Measurements from ENCODE around the gene A2M.
"Not testable (repeated sequence)": the region's sequence is repeated elsewhere in the genome, so short reads cannot be mapped to it uniquely, and the experiment has no call there.

The A2M gene

GRCh38 chr12:9115731-9116559 is at the start of gene A2M:
Gene A2M (minus strand): TSS chr12:9115919. CDS start chr12:9115849, 70 bp downstream.
- no peak for DNase-seq

GRCh38 chr12:9163392-9163791 is 47.7 kb upstream of the A2M start:
- DNase-seq, result no peak

- no peak for DNase-seq
Measured at GRCh38 chr12:9156119-9156518, 40.4 kb upstream of the A2M start.

DNA sequence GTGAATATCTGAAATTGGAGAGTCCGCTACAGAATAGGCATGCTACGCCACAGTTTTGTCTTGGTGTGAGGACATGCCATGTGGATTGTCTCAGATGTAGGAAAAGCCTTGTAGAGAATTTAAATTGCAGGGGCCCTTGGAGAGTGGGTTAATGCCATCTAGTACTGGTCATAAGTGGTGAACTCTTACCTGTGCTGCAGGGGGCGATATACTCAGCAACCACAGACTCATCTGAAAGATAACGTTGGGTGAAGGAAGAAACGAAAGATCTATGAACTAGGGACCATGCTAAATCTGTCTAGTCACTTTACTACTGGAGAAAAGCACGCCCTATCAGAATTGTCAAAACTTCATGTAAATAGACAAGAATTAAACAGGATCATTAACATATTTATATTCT is 33.7 kb upstream of the A2M start:
- DNase-seq, result no peak

DNA sequence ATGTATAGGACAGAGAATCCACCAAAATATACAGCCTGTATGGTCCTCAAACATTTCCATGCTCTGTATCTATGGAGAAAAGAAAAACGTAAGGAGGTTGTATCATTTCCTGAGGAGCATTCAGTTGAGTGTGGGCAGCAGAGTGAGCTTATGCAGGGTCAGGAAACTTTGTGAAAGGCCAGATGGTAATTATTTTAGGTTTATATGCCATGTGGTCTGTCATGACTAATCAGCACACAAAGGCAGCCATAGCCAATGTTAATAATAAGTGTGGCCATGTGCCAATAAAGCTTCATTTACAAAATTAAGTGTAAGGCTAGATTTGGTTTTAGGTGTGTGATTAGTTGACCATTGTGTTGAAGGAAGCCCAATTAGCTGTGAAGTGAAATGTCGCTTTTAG is 33.2 kb upstream of the A2M start:
- no peak for DNase-seq

GRCh38 chr12:9147461-9147860 is 31.7 kb upstream of the A2M start:
- no peak for DNase-seq

- DNase-seq, result no peak
Measured at GRCh38 chr12:9144730-9145106, 29.0 kb upstream of the A2M start.

GRCh38 chr12:9143929-9144729 is 28.4 kb upstream of the A2M start:
- DNase-seq, result no peak

GRCh38 chr12:9143137-9143536 is 27.4 kb upstream of the A2M start:
- DNase-seq, result no peak

DNA sequence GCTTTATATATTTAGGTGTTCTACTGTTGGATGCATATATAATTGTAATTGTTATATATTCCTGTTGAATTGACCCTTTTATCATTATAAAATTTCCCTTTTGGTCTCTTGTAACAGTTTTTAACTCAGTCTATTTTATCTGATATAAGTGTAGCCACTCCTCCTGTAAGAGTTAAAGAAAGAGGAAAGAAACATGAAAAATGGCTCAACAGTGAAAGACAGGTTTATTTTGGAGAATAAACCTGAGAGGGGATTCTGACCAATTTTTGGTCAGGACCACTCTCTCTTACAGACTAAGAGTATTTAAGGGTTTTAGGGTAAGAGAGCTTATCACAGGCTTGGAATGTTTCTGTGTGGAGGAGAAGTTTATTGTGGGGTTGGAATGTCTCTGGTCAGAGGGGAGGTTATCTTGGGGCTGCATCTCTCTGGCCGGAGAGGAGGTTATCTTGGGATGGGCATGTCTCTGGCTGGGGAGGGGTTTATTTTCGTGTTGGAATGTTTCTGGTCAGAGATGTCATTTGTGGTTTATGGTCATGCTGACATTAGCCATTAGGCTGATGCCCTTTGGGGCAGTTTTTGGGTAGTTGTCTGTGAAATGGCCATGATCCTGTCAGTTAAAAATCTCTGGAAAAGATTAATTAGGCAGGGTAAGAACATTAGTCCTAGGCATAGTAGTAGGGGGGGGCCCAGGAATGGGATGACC is 24.0 kb upstream of the A2M start:
- not testable (repeated sequence) for DNase-seq

GRCh38 chr12:9135903-9136310 is 20.2 kb upstream of the A2M start:
- DNase-seq, result no peak

- DNase-seq, result no peak
Measured at GRCh38 chr12:9134981-9135628, 19.4 kb upstream of the A2M start.

DNA sequence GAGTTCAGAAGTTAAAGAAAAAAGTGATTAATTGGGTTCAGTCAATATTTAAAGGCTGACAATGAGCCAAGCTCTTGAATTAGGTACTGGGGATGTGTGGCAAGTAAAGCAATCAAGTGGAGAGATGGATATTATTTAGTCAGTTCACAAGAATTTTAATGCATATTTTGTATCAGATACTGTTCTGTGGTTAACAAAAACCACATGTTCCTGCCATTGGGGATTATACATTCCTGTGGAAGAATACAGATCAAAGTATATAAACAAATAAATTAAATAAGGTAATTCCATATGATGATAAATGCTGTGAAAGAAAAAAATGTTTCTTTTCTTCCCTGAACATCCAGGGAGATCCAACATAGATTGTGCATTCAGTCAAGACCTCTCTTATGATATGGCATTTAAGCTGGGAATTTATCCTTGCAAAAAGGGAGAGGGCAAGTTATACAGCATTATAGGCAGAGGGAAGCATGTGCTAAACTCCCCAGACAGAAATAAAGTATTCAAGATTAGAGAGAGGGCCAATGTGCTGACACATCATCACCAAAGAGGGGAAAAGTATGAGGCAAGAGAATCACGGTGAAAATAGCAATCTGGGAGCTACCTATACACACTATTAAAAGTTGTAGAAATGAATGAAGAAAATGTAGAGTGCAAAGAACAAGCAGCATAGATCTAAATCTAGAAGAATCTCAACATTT is 17.6 kb upstream of the A2M start:
- DNase-seq, result no peak

DNA sequence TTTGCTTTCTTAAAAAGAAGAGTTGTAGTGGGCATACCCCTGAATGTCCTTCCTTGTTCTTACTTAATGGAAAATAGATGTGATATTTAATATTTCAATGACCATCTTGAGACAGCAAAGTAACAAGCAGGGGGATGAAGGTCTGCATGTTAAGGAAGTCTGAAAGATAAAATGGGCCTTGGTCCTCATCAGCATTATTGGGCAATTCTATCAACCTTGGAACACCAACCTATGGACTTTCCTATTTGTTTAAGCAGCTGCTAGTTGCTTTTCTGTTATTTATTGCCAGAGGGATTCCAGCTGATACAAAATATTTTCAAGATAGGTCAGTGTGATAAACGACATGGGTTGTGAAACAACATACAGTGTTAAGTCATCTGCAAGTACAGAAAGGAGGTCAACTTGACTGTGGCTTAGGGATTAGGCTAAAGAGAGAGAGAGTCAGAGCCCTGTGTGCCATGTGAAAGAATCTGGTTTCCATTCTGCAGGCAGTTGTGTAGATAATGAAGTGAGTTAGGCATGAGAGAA is 16.4 kb upstream of the A2M start:
- DNase-seq, result no peak

DNA sequence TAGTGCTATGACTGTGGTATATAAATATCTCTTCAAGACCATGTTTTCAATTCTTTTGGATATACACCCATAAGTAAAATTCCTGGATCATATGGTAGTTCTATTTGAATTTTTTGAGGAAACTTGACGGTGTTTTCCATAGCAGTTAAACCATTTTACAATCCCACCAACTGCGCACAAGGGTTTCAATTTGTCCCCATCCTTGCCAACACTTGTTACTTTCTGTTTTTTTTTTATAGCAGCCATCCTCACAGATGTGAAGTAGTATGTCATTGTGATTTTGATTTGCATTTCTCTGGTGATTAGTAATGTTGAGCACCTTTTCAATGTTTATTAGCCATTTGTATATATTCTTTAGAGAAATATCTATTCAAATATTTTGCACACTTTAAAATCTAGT is 14.5 kb upstream of the A2M start:
- DNase-seq, result no peak

DNA sequence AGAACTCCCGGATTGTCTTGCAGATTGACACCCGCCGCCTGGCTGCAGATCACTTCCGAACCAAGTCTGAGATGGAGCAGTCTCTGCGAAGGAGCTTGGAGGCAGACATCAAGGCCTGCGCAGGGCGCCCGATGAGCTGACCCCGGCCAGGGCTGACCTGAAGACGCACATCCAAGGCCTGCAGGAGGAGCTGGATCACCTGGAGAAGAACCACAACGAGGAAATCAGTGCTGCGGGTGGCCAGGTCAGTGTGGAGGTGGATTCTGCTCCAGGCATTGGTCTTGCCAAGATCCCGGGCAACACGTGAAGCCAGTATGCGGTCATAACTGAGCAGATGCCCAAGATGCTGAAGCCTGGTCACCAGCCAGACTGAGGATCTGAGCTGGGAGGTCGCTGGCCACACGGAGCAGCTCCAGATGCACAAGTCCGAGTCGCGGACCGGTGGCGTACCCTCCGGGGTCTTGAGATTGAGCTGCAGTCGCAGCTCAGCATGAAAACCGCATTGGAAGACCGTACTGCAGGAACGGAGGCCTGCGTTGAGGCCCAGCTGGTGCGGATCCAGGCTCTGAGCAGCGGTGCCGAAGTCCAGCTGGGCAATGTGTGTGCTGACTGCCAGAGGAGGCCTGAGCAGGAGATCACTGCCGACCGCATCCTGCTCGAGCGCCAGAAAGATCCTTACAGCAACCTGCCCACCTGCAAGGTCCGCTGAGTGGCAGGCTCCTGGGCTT is 12.4 kb upstream of the A2M start:
- no peak for DNase-seq

DNA sequence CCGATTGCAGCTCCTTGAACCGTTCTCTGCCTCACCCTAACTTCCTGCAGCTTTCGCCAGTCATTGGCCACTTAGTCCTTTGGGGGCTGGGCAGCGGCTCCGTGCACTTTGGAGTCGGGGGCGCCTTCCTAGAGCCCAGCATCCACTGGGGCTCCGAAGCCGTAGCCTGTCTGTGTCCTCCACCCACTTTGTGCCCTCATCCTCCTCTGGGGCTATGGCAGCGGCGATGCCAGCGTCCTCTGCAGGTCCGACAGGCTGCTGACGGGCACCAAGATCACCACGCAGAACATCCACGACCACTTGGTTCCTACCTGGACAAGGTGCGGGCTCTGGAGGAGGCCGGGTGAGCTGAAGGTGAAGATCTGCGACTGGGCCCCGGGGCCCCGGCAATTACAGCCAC is 11.8 kb upstream of the A2M start:
- DNase-seq, result no peak

DNA sequence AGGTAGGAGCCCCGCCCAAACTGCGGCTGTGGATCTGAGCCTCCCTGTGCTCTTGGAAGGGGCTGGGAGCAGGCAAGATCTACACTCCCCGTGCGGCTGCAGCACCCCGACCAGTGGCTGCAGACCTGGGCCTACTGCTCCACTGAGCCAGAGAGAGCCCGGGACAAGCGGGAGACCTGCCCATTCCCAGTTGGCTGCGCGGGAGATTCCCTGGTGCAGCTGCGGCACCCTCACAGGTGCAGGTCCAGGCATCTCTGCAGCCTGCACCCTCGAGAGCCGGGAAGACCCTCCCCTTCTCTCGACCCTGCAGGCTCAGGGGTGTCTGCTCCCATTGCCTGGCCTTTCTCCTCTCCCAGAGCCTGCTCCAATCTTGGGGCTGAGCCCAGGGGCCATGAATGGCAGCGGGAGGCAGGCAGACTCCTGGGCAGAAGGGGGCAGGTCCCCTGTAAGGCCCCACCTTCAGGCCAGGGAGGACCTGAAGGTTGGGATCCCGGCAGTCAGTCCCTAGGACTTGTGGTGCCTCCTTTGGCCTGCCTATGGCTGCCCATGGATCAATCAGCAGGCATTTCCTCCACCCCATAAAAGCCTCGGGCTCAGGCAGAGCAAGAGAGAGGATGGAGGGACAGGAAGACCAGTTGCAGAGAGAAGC is 8.8 kb upstream of the A2M start:
- peak; percentile 56 for DNase-seq

DNA sequence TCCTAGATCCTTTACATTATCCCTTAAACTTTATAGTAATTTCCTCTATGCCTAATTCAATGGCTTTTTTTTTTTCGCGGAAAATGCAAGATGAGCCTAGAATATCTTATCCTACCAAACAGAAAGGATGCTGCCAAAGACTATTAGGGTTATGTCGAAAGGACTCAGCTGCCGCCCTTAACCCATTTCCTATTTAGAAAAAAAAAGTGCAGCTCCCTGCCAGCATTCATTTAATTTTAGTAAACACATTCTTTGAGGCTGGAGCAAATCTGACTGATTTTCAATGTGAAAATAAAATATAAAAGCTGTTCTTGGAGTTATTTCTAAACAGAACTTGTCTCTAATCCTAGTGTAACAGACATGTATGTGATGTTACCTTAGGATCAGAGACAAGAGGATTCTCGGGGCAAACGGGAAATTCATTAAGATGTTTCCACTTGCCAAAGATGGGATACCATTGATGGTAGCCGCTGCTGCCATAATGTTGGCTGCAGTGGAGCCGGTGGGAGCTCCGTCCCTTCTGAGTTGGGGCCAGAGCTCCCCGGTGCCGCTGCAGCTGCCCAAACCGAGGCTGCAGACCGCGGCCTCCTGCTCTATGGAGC is 8.2 kb upstream of the A2M start:
- DNase-seq, result peak; percentile 56

DNA sequence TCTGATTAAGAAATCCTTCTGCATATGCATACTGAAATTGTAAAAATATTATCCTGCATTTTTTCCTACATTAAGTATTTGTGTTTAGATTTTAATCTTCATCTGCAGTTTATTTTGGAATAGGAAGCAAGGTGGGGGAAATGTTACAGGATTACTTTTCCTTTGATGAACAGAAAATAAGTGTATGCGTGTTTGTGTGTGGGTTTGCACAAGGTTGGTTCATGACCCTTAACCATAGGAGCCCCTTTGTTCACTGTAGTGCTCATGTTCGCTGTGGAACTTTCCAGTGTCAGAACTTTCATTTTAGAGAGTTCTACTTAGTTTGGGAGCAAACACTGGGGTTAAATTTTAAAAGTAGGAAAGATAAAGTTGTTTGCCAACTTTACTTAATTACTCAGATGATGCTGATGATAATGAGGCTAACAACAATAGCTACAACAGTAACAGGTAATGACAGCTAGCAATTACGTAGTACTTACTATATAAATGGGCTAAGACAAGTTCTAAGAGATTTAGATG is 6.4 kb upstream of the A2M start:
- DNase-seq, result peak; percentile 42
